ENCODE measurements around the gene CDKN2B.

GRCh38 chr9:22010866-22011625 is 1.9 kb upstream of the CDKN2B start:
- no peak for TF ChIP-seq POLR2AphosphoS5 (IDR thresholded peaks at IDR 0.05; ENCODE audit: low read depth)
- TF ChIP-seq EZH2 (IDR thresholded peaks at IDR 0.05; ENCODE audit: low read depth, unreplicated experiment), result no peak
- TF ChIP-seq, protein P1, sequence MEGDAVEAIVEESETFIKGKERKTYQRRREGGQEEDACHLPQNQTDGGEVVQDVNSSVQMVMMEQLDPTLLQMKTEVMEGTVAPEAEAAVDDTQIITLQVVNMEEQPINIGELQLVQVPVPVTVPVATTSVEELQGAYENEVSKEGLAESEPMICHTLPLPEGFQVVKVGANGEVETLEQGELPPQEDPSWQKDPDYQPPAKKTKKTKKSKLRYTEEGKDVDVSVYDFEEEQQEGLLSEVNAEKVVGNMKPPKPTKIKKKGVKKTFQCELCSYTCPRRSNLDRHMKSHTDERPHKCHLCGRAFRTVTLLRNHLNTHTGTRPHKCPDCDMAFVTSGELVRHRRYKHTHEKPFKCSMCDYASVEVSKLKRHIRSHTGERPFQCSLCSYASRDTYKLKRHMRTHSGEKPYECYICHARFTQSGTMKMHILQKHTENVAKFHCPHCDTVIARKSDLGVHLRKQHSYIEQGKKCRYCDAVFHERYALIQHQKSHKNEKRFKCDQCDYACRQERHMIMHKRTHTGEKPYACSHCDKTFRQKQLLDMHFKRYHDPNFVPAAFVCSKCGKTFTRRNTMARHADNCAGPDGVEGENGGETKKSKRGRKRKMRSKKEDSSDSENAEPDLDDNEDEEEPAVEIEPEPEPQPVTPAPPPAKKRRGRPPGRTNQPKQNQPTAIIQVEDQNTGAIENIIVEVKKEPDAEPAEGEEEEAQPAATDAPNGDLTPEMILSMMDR (conservative IDR thresholded peaks at IDR 0.05; ENCODE audit: low read depth in 2 of 2), result no peak
- TF ChIP-seq JUNB (IDR thresholded peaks at IDR 0.05; ENCODE audit: unreplicated experiment), result no peak
- TF ChIP-seq ZNF331 (CRISPR knock-in tag; IDR thresholded peaks at IDR 0.05; ENCODE audit: low read depth), result no peak
- no peak for TF ChIP-seq EZH2phosphoT487 (IDR thresholded peaks at IDR 0.05; ENCODE audit: unreplicated experiment)
- 0 out of 2 replicates have a peak, but pooled peaks have one; percentile 8 for TF ChIP-seq CREB1 (CRISPR knock-in tag; IDR thresholded peaks at IDR 0.05; ENCODE audit: low read depth)
- no peak for TF ChIP-seq NANOG (IDR thresholded peaks at IDR 0.05; ENCODE audit: borderline replicate concordance)
- TF ChIP-seq, protein P2, sequence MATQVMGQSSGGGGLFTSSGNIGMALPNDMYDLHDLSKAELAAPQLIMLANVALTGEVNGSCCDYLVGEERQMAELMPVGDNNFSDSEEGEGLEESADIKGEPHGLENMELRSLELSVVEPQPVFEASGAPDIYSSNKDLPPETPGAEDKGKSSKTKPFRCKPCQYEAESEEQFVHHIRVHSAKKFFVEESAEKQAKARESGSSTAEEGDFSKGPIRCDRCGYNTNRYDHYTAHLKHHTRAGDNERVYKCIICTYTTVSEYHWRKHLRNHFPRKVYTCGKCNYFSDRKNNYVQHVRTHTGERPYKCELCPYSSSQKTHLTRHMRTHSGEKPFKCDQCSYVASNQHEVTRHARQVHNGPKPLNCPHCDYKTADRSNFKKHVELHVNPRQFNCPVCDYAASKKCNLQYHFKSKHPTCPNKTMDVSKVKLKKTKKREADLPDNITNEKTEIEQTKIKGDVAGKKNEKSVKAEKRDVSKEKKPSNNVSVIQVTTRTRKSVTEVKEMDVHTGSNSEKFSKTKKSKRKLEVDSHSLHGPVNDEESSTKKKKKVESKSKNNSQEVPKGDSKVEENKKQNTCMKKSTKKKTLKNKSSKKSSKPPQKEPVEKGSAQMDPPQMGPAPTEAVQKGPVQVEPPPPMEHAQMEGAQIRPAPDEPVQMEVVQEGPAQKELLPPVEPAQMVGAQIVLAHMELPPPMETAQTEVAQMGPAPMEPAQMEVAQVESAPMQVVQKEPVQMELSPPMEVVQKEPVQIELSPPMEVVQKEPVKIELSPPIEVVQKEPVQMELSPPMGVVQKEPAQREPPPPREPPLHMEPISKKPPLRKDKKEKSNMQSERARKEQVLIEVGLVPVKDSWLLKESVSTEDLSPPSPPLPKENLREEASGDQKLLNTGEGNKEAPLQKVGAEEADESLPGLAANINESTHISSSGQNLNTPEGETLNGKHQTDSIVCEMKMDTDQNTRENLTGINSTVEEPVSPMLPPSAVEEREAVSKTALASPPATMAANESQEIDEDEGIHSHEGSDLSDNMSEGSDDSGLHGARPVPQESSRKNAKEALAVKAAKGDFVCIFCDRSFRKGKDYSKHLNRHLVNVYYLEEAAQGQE (IDR thresholded peaks at IDR 0.05; ENCODE audit: unreplicated experiment), result peak; percentile 91
- TF ChIP-seq STAT1 (IDR thresholded peaks at IDR 0.05; ENCODE audit: unreplicated experiment), result no peak
- TF ChIP-seq ETS1 (IDR thresholded peaks at IDR 0.05), result no peak
